GM23338 (cell line): ENCODE results near the gene KANK3. TPM values are rescaled to one million over a fixed set of nuclear protein-coding genes. Genes with fewer than 3 reads are reported as not detected.

Experiments used
- ATAC-seq: fragments of 200-7000 bp; cut with Tn5 transposase; 3 replicates; pipeline ENCODE4 v1.9.1; 2020
- DNase-seq: peaks from one replicate; pipeline ENCODE4 v3.0.0-alpha.2; 2015; ENCODE audit warnings: low spot score
- H2AFZ ChIP-seq: fragments of 200-600 bp; sonication (generic); 2 replicates; pipeline ENCODE4 v1.8.0; 2016; ENCODE audit warnings: antibody characterized with exemption, mild to moderate bottlenecking, moderate library complexity
- H3F3A ChIP-seq: fragments of 200-600 bp; sonication (generic); replicated peaks from 2 replicates; pipeline ENCODE4 v1.8.0; 2017; ENCODE audit warnings: antibody characterized with exemption, mixed run types, low read depth
- H3K27ac ChIP-seq: fragments of 200-600 bp; sonication (generic); 2 replicates; pipeline ENCODE4 v1.6.1; 2016; ENCODE audit warnings: low read depth
- H3K27me3 ChIP-seq: fragments of 200-600 bp; sonication (generic); 2 replicates; pipeline ENCODE4 v1.8.0; 2016; ENCODE audit warnings: mild to moderate bottlenecking, mixed run types, moderate library complexity; ENCODE audit not compliant: insufficient read depth
- H3K36me3 ChIP-seq: fragments of 200-600 bp; sonication (generic); 2 replicates; pipeline ENCODE4 v1.8.0; 2016; ENCODE audit warnings: mild to moderate bottlenecking; ENCODE audit not compliant: insufficient read depth
- H3K4me1 ChIP-seq: fragments of 200-600 bp; sonication (generic); 2 replicates; pipeline ENCODE4 v1.8.0; 2016; ENCODE audit warnings: mild to moderate bottlenecking, moderate library complexity; ENCODE audit not compliant: insufficient read depth
- H3K4me2 ChIP-seq: fragments of 200-600 bp; sonication (generic); 2 replicates; pipeline ENCODE4 v1.7.1; 2017; ENCODE audit warnings: mixed run types
- H3K4me3 ChIP-seq: fragments of 200-600 bp; sonication (generic); 2 replicates; pipeline ENCODE4 v1.6.1; 2016; ENCODE audit warnings: mixed run types
- H3K79me2 ChIP-seq: fragments of 200-600 bp; sonication (generic); replicated peaks from 2 replicates; pipeline ENCODE4 v1.8.0; 2017; ENCODE audit warnings: mild to moderate bottlenecking; ENCODE audit not compliant: insufficient read depth
- H3K9me2 ChIP-seq: fragments of 200-600 bp; sonication (generic); 2 replicates; pipeline ENCODE4 v1.8.0; 2017; ENCODE audit not compliant: insufficient read depth
- H4K20me1 ChIP-seq: fragments of 200-600 bp; sonication (generic); replicated peaks from 2 replicates; pipeline ENCODE4 v1.8.0; 2017; ENCODE audit warnings: mild to moderate bottlenecking; ENCODE audit not compliant: insufficient read depth
- H3K27ac Mint-ChIP-seq: 2 replicates; pipeline ENCODE4 v1.8.0; 2020; ENCODE audit warnings: inconsistent platforms, mild to moderate bottlenecking, moderate library complexity, mixed read lengths
- H3K27me3 Mint-ChIP-seq: 3 replicates; pipeline ENCODE4 v1.8.0; 2022; ENCODE audit warnings: low read depth, mild to moderate bottlenecking, moderate library complexity, mixed read lengths, inconsistent platforms; ENCODE audit not compliant: insufficient read depth, poor library complexity
- H3K36me3 Mint-ChIP-seq: 3 replicates; pipeline ENCODE4 v1.8.0; 2021; ENCODE audit warnings: low read depth, mild to moderate bottlenecking, inconsistent platforms, moderate library complexity, mixed read lengths
- H3K4me1 Mint-ChIP-seq: 3 replicates; pipeline ENCODE4 v1.8.0; 2020; ENCODE audit warnings: mild to moderate bottlenecking, inconsistent platforms, mixed read lengths
- H3K4me3 Mint-ChIP-seq: 3 replicates; pipeline ENCODE4 v1.8.0; 2021; ENCODE audit warnings: moderate library complexity, mild to moderate bottlenecking, inconsistent platforms, mixed read lengths
- H3K9me3 Mint-ChIP-seq: 3 replicates; pipeline ENCODE4 v1.8.0; 2020; ENCODE audit warnings: moderate library complexity, mild to moderate bottlenecking, inconsistent platforms, mixed read lengths
- CREB1 ChIP-seq: fragments of 250-450 bp; sonication (Bioruptor Pico); IDR thresholded peaks from 2 replicates; pipeline ENCODE4 v1.5.0; 2020; ENCODE audit warnings: low read depth, mild to moderate bottlenecking, moderate library complexity
- ETS1 ChIP-seq: IDR thresholded peaks from 2 replicates; pipeline ENCODE4 v1.6.1; 2016; ENCODE audit warnings: antibody characterized with exemption
- EZH2 ChIP-seq: fragments of 200-600 bp; sonication (generic); IDR thresholded peaks from one replicate; pipeline ENCODE4 v1.8.0; 2017; ENCODE audit warnings: antibody characterized with exemption, mild to moderate bottlenecking, low read depth; ENCODE audit not compliant: unreplicated experiment
- EZH2phosphoT487 ChIP-seq: fragments of 200-600 bp; sonication (generic); IDR thresholded peaks from one replicate; pipeline ENCODE4 v1.8.1; 2018; ENCODE audit warnings: antibody characterized with exemption; ENCODE audit not compliant: unreplicated experiment
- POLR2AphosphoS5 ChIP-seq: IDR thresholded peaks from 2 replicates; pipeline ENCODE4 v1.6.1; 2016; ENCODE audit warnings: antibody characterized with exemption, low read depth
- REST ChIP-seq: IDR thresholded peaks from one replicate; pipeline ENCODE4 v1.6.1; 2018; ENCODE audit warnings: antibody characterized with exemption; ENCODE audit not compliant: unreplicated experiment
- STAT1 ChIP-seq: IDR thresholded peaks from one replicate; pipeline ENCODE4 v1.6.1; 2016; ENCODE audit warnings: antibody characterized with exemption; ENCODE audit not compliant: unreplicated experiment
- ZNF462 ChIP-seq: fragments of 250-450 bp; sonication (Bioruptor Pico); IDR thresholded peaks from 2 replicates; pipeline ENCODE4 v1.5.0; 2020; ENCODE audit warnings: mild to moderate bottlenecking, moderate library complexity
- polyA plus RNA-seq: library from polyadenylated mRNA; unstranded; fragments of >200 nt; fragmentation: Nextera tagmentation; extraction: Ambion mirVana; gene quantifications from 2 replicates; pipeline ENCODE4 v1.2.1, GENCODE V29; 2016
- total RNA-seq: library from RNA; depleted of rRNA; stranded (reverse); fragments of >200 nt; shearing (Covaris generic); gene quantifications from 2 replicates; pipeline ENCODE4 v1.2.3, GENCODE V29; 2014

KANK3 gene
- total and polyA plus RNA-seq, 2 experiments from 2014 or later: 2.0 to 9.3 TPM

- Mint-ChIP-seq H3K27ac (no peak overlapping the region), H3K4me1 (peaks cover 12% of the 10 kb centered on the region), H3K36me3 (no peaks in the 10 kb centered on the region), H3K27me3 (peaks cover 51% of the 10 kb centered on the region), H3K9me3 (no peaks in the 10 kb centered on the region), H3K4me3 (peak overlapping the region; percentile 73)
- Histone ChIP-seq H3K27ac (no peak overlapping the region), H3F3A (peaks cover 10% of the 10 kb centered on the region), H3K27me3 (peaks cover 47% of the 10 kb centered on the region), H4K20me1 (no peaks in the 10 kb centered on the region), H2AFZ (peak overlapping the region; percentile 43; the same call in 1 of the 2 replicates), H3K36me3 (no peaks in the 10 kb centered on the region), H3K4me3 (peak overlapping the region; percentile 68), H3K79me2 (no peaks in the 10 kb centered on the region), H3K4me2 (peak overlapping the region; percentile 91), H3K9me2 (no peaks in the 10 kb centered on the region), H3K4me1 (peaks cover 12% of the 10 kb centered on the region)
- ATAC-seq (peak; percentile 51), DNase-seq (peak; percentile 88)
- TF ChIP-seq ZNF462 (CRISPR knock-in tag) (no peak), REST (no peak), EZH2phosphoT487 (no peak), STAT1 (no peak), POLR2AphosphoS5 (peak; percentile 36), CREB1 (no peak), ETS1 (no peak), EZH2 (peak; percentile 2)
Observed at GRCh38 chr19:8334458-8335342, 8.4 kb downstream of the KANK3 start.
